ENCODE measurements around the gene KCNA1. TPM values are rescaled to one million over a fixed set of nuclear protein-coding genes. Genes with fewer than 3 reads are reported as not detected.

KCNA1 gene
- total RNA-seq, 1 experiment from 2014 or later = 0.98 TPM

DNA sequence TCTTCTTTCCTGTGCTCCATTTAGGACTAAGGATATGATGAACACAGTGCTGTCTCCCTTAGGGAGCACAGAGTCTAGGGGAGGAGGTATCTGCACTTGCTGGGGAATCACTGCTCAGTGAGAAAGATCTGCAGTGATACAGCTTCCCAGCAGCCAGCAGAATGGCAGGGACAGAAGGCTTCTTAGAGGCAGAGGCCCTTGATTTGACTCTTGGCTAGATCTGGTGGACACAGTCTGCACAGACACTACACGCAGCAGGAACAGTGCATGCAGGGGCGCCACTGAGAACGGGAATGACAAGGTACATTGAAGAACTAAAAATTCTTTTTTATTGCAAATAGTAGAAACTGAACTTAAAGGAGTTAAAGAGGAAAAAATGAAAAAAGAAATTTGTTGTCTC, 51.6 kb downstream of the KCNA1 start:
- Mint-ChIP-seq H3K9me3 (no peaks in the 10 kb centered on the region), H3K4me1 (peaks cover 4 to 6% of the 10 kb centered on the region in 2 experiments), H3K27me3 (ENCODE audit: low read depth) (peaks cover 37% of the 10 kb centered on the region), H3K27ac (no peak overlapping the region), H3K4me3 (no peak overlapping the region), H3K36me3 (ENCODE audit: insufficient read depth in 1 of 3, low read depth in 3 of 3) (no peaks in the 10 kb centered on the region)
- DNase-seq = no peak
- Histone ChIP-seq H3K4me1 (ENCODE audit: insufficient read depth, low read length) (no peaks in the 10 kb centered on the region), H3K27ac (ENCODE audit: insufficient read length, low read depth, low read length) (no peak overlapping the region), H3K4ac (ENCODE audit: low read depth, low read length) (no peak overlapping the region), H3T11ph (ENCODE audit: low read length) (no peak overlapping the region), H4K5ac (ENCODE audit: insufficient read length, low read depth, low read length) (no peak overlapping the region), H3K14ac (ENCODE audit: insufficient read depth, low read length) (no peak overlapping the region), H3K4me2 (ENCODE audit: insufficient read depth, insufficient read length, low read length) (no peak overlapping the region), H2BK120ac (ENCODE audit: low read depth, low read length, poor library complexity, severe bottlenecking) (no peak overlapping the region), H2BK5ac (ENCODE audit: insufficient read length, low read length) (no peak overlapping the region), H3K9me3 (ENCODE audit: control insufficient read depth, low read depth, low read length) (no peaks in the 10 kb centered on the region), H3K23me2 (ENCODE audit: insufficient read length, low read depth, low read length, poor library complexity, severe bottlenecking) (no peaks in the 10 kb centered on the region), H4K20me1 (ENCODE audit: control insufficient read depth, insufficient read depth, insufficient read length) (no peaks in the 10 kb centered on the region), H3K9ac (ENCODE audit: extremely low read depth, insufficient read length, low read length) (no peak overlapping the region), H2BK15ac (ENCODE audit: low read depth, low read length) (no peak overlapping the region), H3K79me2 (ENCODE audit: insufficient read depth, low read length) (no peaks in the 10 kb centered on the region), H3K56ac (ENCODE audit: insufficient read length, low read depth, low read length) (no peak overlapping the region), H3K79me1 (ENCODE audit: insufficient read depth, low read depth, low read length, poor library complexity, severe bottlenecking) (no peaks in the 10 kb centered on the region), H4K91ac (ENCODE audit: insufficient read length, low read depth, low read length) (no peak overlapping the region), H3K27me3 (ENCODE audit: insufficient read depth, low read length) (no peaks in the 10 kb centered on the region; the same call in 1 of the 2 replicates), H2BK20ac (ENCODE audit: low read depth, low read length, poor library complexity, severe bottlenecking) (no peak overlapping the region), H2BK12ac (ENCODE audit: insufficient read length, low read depth, low read length) (no peak overlapping the region), H2AFZ (ENCODE audit: low read length) (no peak overlapping the region), H3K23ac (ENCODE audit: insufficient read length, low read depth, low read length) (no peak overlapping the region), H3K18ac (ENCODE audit: insufficient read length, low read depth, low read length) (no peak overlapping the region), H2AK5ac (ENCODE audit: insufficient read length, low read length) (no peak overlapping the region), H4K8ac (replicated peaks; ENCODE audit: insufficient read length, low read depth, low read length) (no peak overlapping the region)
- no CpG with 5 or more reads among the region's 3 CpGs for WGBS (ENCODE audit: extremely low coverage, insufficient read length, low lambda C conversion rate)
- TF ChIP-seq, protein P1, sequence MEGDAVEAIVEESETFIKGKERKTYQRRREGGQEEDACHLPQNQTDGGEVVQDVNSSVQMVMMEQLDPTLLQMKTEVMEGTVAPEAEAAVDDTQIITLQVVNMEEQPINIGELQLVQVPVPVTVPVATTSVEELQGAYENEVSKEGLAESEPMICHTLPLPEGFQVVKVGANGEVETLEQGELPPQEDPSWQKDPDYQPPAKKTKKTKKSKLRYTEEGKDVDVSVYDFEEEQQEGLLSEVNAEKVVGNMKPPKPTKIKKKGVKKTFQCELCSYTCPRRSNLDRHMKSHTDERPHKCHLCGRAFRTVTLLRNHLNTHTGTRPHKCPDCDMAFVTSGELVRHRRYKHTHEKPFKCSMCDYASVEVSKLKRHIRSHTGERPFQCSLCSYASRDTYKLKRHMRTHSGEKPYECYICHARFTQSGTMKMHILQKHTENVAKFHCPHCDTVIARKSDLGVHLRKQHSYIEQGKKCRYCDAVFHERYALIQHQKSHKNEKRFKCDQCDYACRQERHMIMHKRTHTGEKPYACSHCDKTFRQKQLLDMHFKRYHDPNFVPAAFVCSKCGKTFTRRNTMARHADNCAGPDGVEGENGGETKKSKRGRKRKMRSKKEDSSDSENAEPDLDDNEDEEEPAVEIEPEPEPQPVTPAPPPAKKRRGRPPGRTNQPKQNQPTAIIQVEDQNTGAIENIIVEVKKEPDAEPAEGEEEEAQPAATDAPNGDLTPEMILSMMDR (conservative IDR thresholded peaks at IDR 0.05) = no peak
